ENCODE results near the gene OOSP4B. TPM values are rescaled to one million over a fixed set of nuclear protein-coding genes. Genes with fewer than 3 reads are reported as not detected.
"Not testable (repeated sequence)": the region's sequence is repeated elsewhere in the genome, so short reads cannot be mapped to it uniquely, and the experiment has no call there.

Gene OOSP4B
- total RNA-seq, 4 donors from 2014 or later, result not detected

DNA sequence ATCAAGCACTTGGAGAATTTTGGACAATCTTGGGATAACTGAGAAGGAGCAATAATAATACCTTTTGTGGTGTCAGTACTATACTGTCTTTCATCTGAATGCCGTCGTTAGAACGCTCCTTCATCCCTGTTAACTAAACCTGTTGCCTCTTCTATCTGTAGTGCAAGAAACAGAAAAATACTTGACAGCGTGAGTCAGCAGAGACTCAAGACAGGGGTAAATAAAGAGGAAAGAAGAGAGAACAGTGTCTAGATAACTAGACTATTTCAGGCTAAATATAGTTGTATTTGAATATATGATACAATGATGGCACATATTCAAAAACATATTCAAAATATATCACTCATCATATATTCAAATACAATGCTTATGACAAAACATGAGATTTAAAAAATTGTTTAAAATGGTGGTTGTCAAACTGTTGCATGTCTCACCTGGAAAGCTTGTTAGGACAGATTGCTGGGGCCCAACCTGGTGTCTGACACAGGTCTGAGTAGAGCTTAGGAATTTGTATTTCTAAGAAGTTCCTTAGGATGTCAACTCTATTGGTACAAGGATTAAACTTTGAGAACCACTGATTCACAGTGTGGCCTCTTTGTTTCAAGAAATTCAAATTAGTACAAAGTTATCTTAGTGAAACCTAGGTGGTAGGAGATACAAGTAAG is 35.7 kb upstream of the OOSP4B start:
- TF ChIP-seq POLR2A (IDR thresholded peaks at IDR 0.05) (no peak), CTCF (IDR thresholded peaks at IDR 0.05 in 4 of 5, conservative IDR thresholded peaks at IDR 0.05 in 1 of 5) (no peak)
- ATAC-seq (no peak), DNase-seq (no peak)
- H3K4me1 ChIP-seq, result no peaks in the 10 kb centered on the region
- H3K9me3 ChIP-seq, result no peaks in the 10 kb centered on the region
- intact Hi-C loops (cut with DNase I; ENCODE audit: low total_unique reads), result no loop called here
- no peaks in the 10 kb centered on the region for H3K36me3 ChIP-seq
- H3K27ac ChIP-seq, result no peak overlapping the region
- H3K27me3 ChIP-seq, result no peaks in the 10 kb centered on the region
- in situ Hi-C loops (cut with MboI; ENCODE audit: low sequenced_read_pairs in 4 of 4), result no loop called here
- H3K4me3 ChIP-seq, result no peak overlapping the region

- H3K27ac ChIP-seq; H3K36me3 ChIP-seq; H3K4me3 ChIP-seq; in situ Hi-C loops (cut with MboI; ENCODE audit: low sequenced_read_pairs in 4 of 4); ATAC-seq; intact Hi-C loops (cut with DNase I; ENCODE audit: low total_unique reads); DNase-seq; H3K9me3 ChIP-seq; H3K27me3 ChIP-seq; H3K4me1 ChIP-seq: not testable (repeated sequence)
Measured at GRCh38 chr11:59982037-59982436, 34.9 kb upstream of the OOSP4B start.

DNA sequence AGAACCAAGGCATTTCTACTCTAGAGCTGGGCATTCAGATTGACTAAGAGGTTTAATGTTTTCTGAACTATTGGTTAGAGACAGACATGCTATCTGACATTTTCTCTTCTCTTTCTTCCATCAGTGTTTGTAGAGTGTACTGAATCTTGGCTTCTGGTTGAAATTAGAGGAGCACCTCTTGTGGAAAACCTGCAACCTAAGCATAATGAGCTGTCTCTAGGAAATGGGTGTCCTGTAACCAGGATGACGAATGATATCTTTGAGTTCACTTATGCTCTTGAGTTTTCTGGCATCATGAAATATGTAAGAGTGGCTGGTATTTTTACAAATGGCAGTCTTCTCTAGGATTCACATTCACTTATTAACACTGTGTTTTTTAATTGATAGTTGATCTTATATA is 33.8 kb upstream of the OOSP4B start:
- ATAC-seq (no peak), DNase-seq (no peak)
- H3K27ac ChIP-seq, result no peak overlapping the region
- no peaks in the 10 kb centered on the region for H3K9me3 ChIP-seq
- TF ChIP-seq CTCF (IDR thresholded peaks at IDR 0.05 in 4 of 5, conservative IDR thresholded peaks at IDR 0.05 in 1 of 5) (no peak), POLR2A (IDR thresholded peaks at IDR 0.05) (no peak)
- H3K36me3 ChIP-seq, result no peaks in the 10 kb centered on the region
- no peaks in the 10 kb centered on the region for H3K27me3 ChIP-seq
- H3K4me1 ChIP-seq, result no peaks in the 10 kb centered on the region
- intact Hi-C loops (cut with DNase I; ENCODE audit: low total_unique reads), result no loop called here
- in situ Hi-C loops (cut with MboI; ENCODE audit: low sequenced_read_pairs in 4 of 4), result no loop called here
- H3K4me3 ChIP-seq, result no peak overlapping the region

- H3K36me3 ChIP-seq, result no peaks in the 10 kb centered on the region
- in situ Hi-C loops (cut with MboI; ENCODE audit: low sequenced_read_pairs in 4 of 4) (no loop called here), intact Hi-C loops (cut with DNase I; ENCODE audit: low total_unique reads) (no loop called here)
- no peak for DNase-seq
- H3K4me1 ChIP-seq, result no peaks in the 10 kb centered on the region
- no peak for ATAC-seq
- no peak overlapping the region for H3K4me3 ChIP-seq
- no peak overlapping the region for H3K27ac ChIP-seq
- no peaks in the 10 kb centered on the region for H3K9me3 ChIP-seq
- TF ChIP-seq POLR2A (IDR thresholded peaks at IDR 0.05), result no peak
- no peaks in the 10 kb centered on the region for H3K27me3 ChIP-seq
Measured at GRCh38 chr11:59984368-59984767, 32.6 kb upstream of the OOSP4B start.

- DNase-seq (no peak), ATAC-seq (no peak)
- no peaks in the 10 kb centered on the region for H3K9me3 ChIP-seq
- intact Hi-C loops (cut with DNase I; ENCODE audit: low total_unique reads), result no loop called here
- no peak for TF ChIP-seq POLR2A (IDR thresholded peaks at IDR 0.05)
- no peak for TF ChIP-seq CTCF (IDR thresholded peaks at IDR 0.05 in 4 of 5, conservative IDR thresholded peaks at IDR 0.05 in 1 of 5)
- no peaks in the 10 kb centered on the region for H3K36me3 ChIP-seq
- in situ Hi-C loops (cut with MboI; ENCODE audit: low sequenced_read_pairs in 4 of 4), result no loop called here
- no peaks in the 10 kb centered on the region for H3K27me3 ChIP-seq
- H3K27ac ChIP-seq, result no peak overlapping the region
- H3K4me1 ChIP-seq, result no peaks in the 10 kb centered on the region
- H3K4me3 ChIP-seq, result no peak overlapping the region
Measured at GRCh38 chr11:59990421-59990820, 26.6 kb upstream of the OOSP4B start.

- DNase-seq (no peak), ATAC-seq (no peak)
- intact Hi-C loops (cut with DNase I; ENCODE audit: low total_unique reads) (no loop called here), in situ Hi-C loops (cut with MboI; ENCODE audit: low sequenced_read_pairs in 4 of 4) (no loop called here)
- Histone ChIP-seq H3K27me3 (no peaks in the 10 kb centered on the region), H3K4me1 (no peaks in the 10 kb centered on the region), H3K27ac (no peak overlapping the region), H3K4me3 (no peak overlapping the region), H3K36me3 (no peaks in the 10 kb centered on the region), H3K9me3 (no peaks in the 10 kb centered on the region)
- no peak for TF ChIP-seq POLR2A (IDR thresholded peaks at IDR 0.05)
- TF ChIP-seq CTCF (IDR thresholded peaks at IDR 0.05 in 4 of 5, conservative IDR thresholded peaks at IDR 0.05 in 1 of 5), result no peak
Measured at GRCh38 chr11:59992425-59992824, 24.6 kb upstream of the OOSP4B start.
